Ishikawa (cell line): ENCODE results near the gene TANGO6.

ENCODE experiments used
- CEBPB ChIP-seq: IDR thresholded peaks from 2 replicates; pipeline ENCODE4 v1.6.1; 2012
- CREB1 ChIP-seq: IDR thresholded peaks from 2 replicates; pipeline ENCODE4 v1.6.1; 2012; ENCODE audit warnings: low read depth
- EGR1 ChIP-seq: IDR thresholded peaks from 2 replicates; pipeline ENCODE4 v1.6.1; 2012
- EP300 ChIP-seq: IDR thresholded peaks from 2 replicates; pipeline ENCODE4 v1.6.1; 2012; ENCODE audit warnings: borderline replicate concordance
- FOXM1 ChIP-seq: IDR thresholded peaks from 2 replicates; pipeline ENCODE4 v1.6.1; 2012; ENCODE audit warnings: low read depth, borderline replicate concordance
- MAX ChIP-seq: IDR thresholded peaks from 2 replicates; pipeline ENCODE4 v1.6.1; 2012
- NFIC ChIP-seq: IDR thresholded peaks from 2 replicates; pipeline ENCODE4 v1.6.1; 2012
- RAD21 ChIP-seq: IDR thresholded peaks from 2 replicates; pipeline ENCODE4 v1.6.1; 2012; ENCODE audit warnings: low read depth
- REST ChIP-seq: IDR thresholded peaks from 2 replicates; pipeline ENCODE4 v1.6.1; 2012; ENCODE audit warnings: low read depth, mild to moderate bottlenecking
- TAF1 ChIP-seq: IDR thresholded peaks from 2 replicates; pipeline ENCODE4 v1.6.1; 2012; ENCODE audit warnings: low read depth, mild to moderate bottlenecking
- TCF12 ChIP-seq: IDR thresholded peaks from 2 replicates; pipeline ENCODE4 v1.6.1; 2012; ENCODE audit warnings: low read depth
- TEAD4 ChIP-seq: IDR thresholded peaks from 2 replicates; pipeline ENCODE4 v1.6.1; 2012
- USF1 ChIP-seq: IDR thresholded peaks from 2 replicates; pipeline ENCODE4 v1.6.1; 2012
- YY1 ChIP-seq: IDR thresholded peaks from 2 replicates; pipeline ENCODE4 v1.6.1; 2012; ENCODE audit warnings: low read depth
- ZBTB7A ChIP-seq: IDR thresholded peaks from 2 replicates; pipeline ENCODE4 v1.6.1; 2012; ENCODE audit warnings: low read depth

The TANGO6 gene

GRCh38 chr16:68991075-68991474 lies 147.7 kb downstream of the TANGO6 start:
- TF ChIP-seq ZBTB7A: no peak
- no peak for TF ChIP-seq MAX
- no peak for TF ChIP-seq CREB1
- TF ChIP-seq RAD21: no peak
- TF ChIP-seq EP300: no peak
- TF ChIP-seq CEBPB: no peak
- TF ChIP-seq FOXM1: no peak
- TF ChIP-seq TEAD4: no peak
- no peak for TF ChIP-seq TCF12
- no peak for TF ChIP-seq TAF1
- no peak for TF ChIP-seq USF1
- no peak for TF ChIP-seq EGR1
- TF ChIP-seq REST: no peak
- no peak for TF ChIP-seq NFIC
- TF ChIP-seq YY1: no peak

- no peak for TF ChIP-seq TAF1
These were observed 149.2 kb downstream of the TANGO6 start for GRCh38 chr16:68992521-68992920.

- TF ChIP-seq USF1: no peak
- TF ChIP-seq MAX: no peak
- no peak for TF ChIP-seq ZBTB7A
- no peak for TF ChIP-seq CEBPB
- no peak for TF ChIP-seq FOXM1
- no peak for TF ChIP-seq YY1
- no peak for TF ChIP-seq TEAD4
- TF ChIP-seq NFIC: no peak
- TF ChIP-seq CREB1: no peak
- no peak for TF ChIP-seq REST
- no peak for TF ChIP-seq RAD21
- no peak for TF ChIP-seq EGR1
- no peak for TF ChIP-seq EP300
- TF ChIP-seq TCF12: no peak
- no peak for TF ChIP-seq TAF1
These were observed 150.1 kb downstream of the TANGO6 start for GRCh38 chr16:68993456-68993855.

- no peak for TF ChIP-seq CEBPB
- TF ChIP-seq NFIC: 0 out of 2 replicates have a peak, but pooled peaks have one; percentile 14
These were observed 150.6 kb downstream of the TANGO6 start for GRCh38 chr16:68993885-68994284.

- TF ChIP-seq FOXM1 (no peak), TAF1 (no peak), CREB1 (no peak)
These were observed 151.0 kb downstream of the TANGO6 start for GRCh38 chr16:68994324-68994723.

GRCh38 chr16:68995011-68995504 lies 151.7 kb downstream of the TANGO6 start:
- TF ChIP-seq RAD21: peak; percentile 52
- TF ChIP-seq NFIC: no peak

- TF ChIP-seq REST (no peak), NFIC (no peak), USF1 (no peak), EP300 (no peak), EGR1 (no peak), TEAD4 (no peak), YY1 (no peak), TAF1 (no peak), TCF12 (no peak), CEBPB (no peak), MAX (no peak), ZBTB7A (no peak)
These were observed 154.2 kb downstream of the TANGO6 start for GRCh38 chr16:68997564-68997963.
